ENCODE data around the gene ELMO1. TPM values are rescaled to one million over a fixed set of nuclear protein-coding genes. Genes with fewer than 3 reads are reported as not detected.

Gene ELMO1
- polyA plus RNA-seq, 2 of the 4 experiments (the other 2 are of a cell fraction), result 2.3 to 6.1 TPM

DNA sequence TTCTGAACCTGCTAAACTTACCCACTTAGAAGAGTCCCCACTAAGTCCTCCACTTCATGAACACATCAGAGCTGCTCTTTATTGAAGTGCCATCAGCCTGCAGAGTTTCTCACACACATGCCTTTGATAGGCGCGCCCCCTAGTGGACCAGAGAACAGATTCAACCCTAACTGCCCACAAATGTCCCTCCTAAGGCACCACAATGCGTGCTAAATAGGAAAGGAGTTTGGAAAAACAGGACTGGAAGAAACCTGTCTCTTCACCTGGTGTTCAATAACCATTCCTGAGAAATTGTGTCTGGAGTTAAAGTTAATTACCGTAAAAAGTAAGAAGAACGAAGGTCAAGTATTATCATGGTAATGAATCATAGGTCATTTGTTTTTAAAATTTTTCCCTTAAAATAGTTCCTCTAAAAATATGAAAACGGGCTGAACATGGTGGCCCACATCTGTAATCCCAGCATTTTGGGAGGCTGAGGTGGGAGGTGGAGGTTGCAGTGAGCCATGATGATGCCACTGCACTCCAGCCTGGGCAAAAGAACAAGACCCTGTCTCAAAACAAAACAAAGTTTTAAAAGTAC, 249.7 kb downstream of the ELMO1 start:
- ATAC-seq, result peak; percentile 85 to 95
- Histone ChIP-seq H3K27ac (no peak overlapping the region), H3K4me3 (no peak overlapping the region), H3K9me3 (no peaks in the 10 kb centered on the region), H3K4me1 (peaks cover 5% of the 10 kb centered on the region; the same call in 1 of the 3 replicates), H3K4me2 (no peak overlapping the region)
- POLR2A ChIA-PET, result no interaction called here
- CTCF ChIA-PET, result interaction anchor here (0.5 to 8.2 kb wide), 39 partner anchors 8 to 777 kb away, joined by 3 to 108 read pairs (median 4); no protein-coding TSS in a partner anchor
- DNase-seq (ENCODE audit: low read depth in 1 of 2, low spot score in 1 of 2), result peak; percentile 65 to 76
- TF ChIP-seq, protein P1, sequence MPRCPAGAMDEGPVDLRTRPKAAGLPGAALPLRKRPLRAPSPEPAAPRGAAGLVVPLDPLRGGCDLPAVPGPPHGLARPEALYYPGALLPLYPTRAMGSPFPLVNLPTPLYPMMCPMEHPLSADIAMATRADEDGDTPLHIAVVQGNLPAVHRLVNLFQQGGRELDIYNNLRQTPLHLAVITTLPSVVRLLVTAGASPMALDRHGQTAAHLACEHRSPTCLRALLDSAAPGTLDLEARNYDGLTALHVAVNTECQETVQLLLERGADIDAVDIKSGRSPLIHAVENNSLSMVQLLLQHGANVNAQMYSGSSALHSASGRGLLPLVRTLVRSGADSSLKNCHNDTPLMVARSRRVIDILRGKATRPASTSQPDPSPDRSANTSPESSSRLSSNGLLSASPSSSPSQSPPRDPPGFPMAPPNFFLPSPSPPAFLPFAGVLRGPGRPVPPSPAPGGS (IDR thresholded peaks at IDR 0.05), result no peak
- TF ChIP-seq RAD21 (conservative IDR thresholded peaks at IDR 0.05 in 1 of 2, IDR thresholded peaks at IDR 0.05 in 1 of 2) (peak; percentile 88 to 92), SMC3 (IDR thresholded peaks at IDR 0.05) (peak; percentile 68), SREBF2 (IDR thresholded peaks at IDR 0.05) (no peak)
- TF ChIP-seq, protein P2, sequence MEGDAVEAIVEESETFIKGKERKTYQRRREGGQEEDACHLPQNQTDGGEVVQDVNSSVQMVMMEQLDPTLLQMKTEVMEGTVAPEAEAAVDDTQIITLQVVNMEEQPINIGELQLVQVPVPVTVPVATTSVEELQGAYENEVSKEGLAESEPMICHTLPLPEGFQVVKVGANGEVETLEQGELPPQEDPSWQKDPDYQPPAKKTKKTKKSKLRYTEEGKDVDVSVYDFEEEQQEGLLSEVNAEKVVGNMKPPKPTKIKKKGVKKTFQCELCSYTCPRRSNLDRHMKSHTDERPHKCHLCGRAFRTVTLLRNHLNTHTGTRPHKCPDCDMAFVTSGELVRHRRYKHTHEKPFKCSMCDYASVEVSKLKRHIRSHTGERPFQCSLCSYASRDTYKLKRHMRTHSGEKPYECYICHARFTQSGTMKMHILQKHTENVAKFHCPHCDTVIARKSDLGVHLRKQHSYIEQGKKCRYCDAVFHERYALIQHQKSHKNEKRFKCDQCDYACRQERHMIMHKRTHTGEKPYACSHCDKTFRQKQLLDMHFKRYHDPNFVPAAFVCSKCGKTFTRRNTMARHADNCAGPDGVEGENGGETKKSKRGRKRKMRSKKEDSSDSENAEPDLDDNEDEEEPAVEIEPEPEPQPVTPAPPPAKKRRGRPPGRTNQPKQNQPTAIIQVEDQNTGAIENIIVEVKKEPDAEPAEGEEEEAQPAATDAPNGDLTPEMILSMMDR (IDR thresholded peaks at IDR 0.05), result peak; percentile 91
- 11% methylated on average over 6 of the region's 6 CpGs for WGBS (ENCODE audit: missing lambda C conversion rate)
- no peak for FAIRE-seq

DNA sequence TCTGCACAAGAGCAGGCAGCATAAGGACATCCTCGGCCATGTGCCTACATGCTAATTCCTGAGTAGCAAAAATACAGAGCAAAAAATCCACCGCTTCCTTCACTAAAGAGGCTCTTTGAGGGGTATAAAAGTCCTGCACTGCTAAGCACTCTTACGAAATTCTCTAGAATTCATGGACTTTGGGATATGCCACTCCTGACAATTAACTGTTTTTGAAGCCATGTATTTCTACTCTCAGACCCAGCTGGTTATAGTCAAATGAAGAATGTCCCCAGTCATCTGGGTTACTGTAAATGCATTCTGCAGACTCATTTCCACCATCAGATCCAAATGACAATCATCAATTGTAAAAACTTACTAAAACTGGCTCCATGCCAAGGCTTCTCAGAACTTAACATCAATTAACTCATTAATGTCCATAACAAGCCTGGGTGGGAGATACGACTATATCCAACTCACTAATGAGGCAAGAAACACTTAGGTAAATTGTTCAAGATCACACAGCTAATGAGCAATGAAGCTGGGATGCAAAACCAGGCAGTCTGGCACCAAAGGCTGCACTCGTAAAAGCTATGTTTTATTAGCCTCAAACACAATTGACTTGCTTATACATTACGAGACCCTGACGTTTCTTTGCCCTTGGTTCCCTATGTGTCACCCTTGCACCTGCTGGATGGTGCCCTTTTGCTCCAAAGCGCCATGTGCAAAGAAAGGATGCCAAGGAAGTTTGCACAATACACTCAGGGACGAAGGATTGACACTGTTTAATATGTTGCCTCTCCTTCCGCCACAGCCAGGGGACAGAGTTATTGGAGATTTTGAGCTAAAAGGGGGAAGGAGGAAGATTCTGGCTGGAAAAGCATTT, 250.4 kb downstream of the ELMO1 start:
- CTCF ChIA-PET, result interaction anchor here (0.5 to 8.2 kb wide), 38 partner anchors 9 to 776 kb away, joined by 3 to 108 read pairs (median 4); no protein-coding TSS in a partner anchor
- 64% methylated on average over 10 of the region's 10 CpGs for WGBS (ENCODE audit: missing lambda C conversion rate)

DNA sequence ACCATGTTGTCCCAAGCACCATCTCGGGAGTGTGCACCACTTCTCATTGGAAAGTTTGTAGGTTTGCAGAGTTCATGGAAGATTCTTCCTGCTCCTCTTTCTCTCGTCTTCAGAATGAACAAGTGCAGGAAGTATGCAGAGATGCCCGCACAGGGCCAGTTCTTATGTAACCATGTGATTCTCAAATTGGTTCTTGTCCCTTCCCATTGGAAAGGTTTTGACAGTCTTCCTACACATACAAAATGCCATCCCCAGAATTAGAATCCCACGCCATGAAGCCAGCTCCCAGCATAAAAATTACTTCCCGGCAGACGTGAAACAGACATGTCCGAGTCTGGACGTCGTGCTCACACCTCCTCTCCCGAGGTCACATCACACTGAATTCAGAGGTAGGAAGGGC, 251.6 kb downstream of the ELMO1 start:
- H3K27ac ChIP-seq, result no peak overlapping the region
- H3K9me3 ChIP-seq, result no peaks in the 10 kb centered on the region
- peaks cover 5% of the 10 kb centered on the region; the same call in 1 of the 3 replicates for H3K4me1 ChIP-seq
- no peak for DNase-seq (ENCODE audit: low read depth in 1 of 2, low spot score in 1 of 2)
- ChIA-PET POLR2A (no interaction called here), CTCF (interaction anchor here (0.5 to 8.2 kb wide), 9 partner anchors 12 to 757 kb away, joined by 3 to 108 read pairs (median 5); no protein-coding TSS in a partner anchor)
- H3K4me2 ChIP-seq, result no peak overlapping the region
- no peak for ATAC-seq
- no peak overlapping the region for H3K4me3 ChIP-seq
- WGBS (ENCODE audit: missing lambda C conversion rate), result 76% methylated on average over 10 of the region's 10 CpGs
- no peak for FAIRE-seq
- TF ChIP-seq KDM5A (IDR thresholded peaks at IDR 0.05) (no peak), ESRRA (IDR thresholded peaks at IDR 0.05; ENCODE audit: borderline replicate concordance, low read length) (no peak), EHMT2 (IDR thresholded peaks at IDR 0.05; ENCODE audit: low read depth) (no peak), ZFP36 (IDR thresholded peaks at IDR 0.05; ENCODE audit: borderline replicate concordance, partially characterized antibody) (no peak), CHD4 (IDR thresholded peaks at IDR 0.05; ENCODE audit: borderline replicate concordance) (no peak), MYC (IDR thresholded peaks at IDR 0.05; ENCODE audit: borderline replicate concordance, low read length) (no peak), SMC3 (IDR thresholded peaks at IDR 0.05) (no peak)
- TF ChIP-seq, protein P3, sequence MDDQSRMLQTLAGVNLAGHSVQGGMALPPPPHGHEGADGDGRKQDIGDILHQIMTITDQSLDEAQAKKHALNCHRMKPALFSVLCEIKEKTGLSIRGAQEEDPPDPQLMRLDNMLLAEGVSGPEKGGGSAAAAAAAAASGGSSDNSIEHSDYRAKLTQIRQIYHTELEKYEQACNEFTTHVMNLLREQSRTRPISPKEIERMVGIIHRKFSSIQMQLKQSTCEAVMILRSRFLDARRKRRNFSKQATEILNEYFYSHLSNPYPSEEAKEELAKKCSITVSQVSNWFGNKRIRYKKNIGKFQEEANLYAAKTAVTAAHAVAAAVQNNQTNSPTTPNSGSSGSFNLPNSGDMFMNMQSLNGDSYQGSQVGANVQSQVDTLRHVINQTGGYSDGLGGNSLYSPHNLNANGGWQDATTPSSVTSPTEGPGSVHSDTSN (IDR thresholded peaks at IDR 0.05), result no peak
- TF ChIP-seq, protein P1 (IDR thresholded peaks at IDR 0.05), result no peak
- TF ChIP-seq, protein P4, sequence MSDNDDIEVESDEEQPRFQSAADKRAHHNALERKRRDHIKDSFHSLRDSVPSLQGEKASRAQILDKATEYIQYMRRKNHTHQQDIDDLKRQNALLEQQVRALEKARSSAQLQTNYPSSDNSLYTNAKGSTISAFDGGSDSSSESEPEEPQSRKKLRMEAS (IDR thresholded peaks at IDR 0.05), result no peak
- TF ChIP-seq, protein P2 (IDR thresholded peaks at IDR 0.05), result no peak

More for the DNA sequence above, 250.4 kb downstream of the ELMO1 start:
- H3K9me3 ChIP-seq, result no peaks in the 10 kb centered on the region
- TF ChIP-seq CHD2 (IDR thresholded peaks at IDR 0.05; ENCODE audit: low read length, partially characterized antibody) (no peak), PHF8 (IDR thresholded peaks at IDR 0.05; ENCODE audit: borderline replicate concordance, low read depth) (no peak), FOXS1 (CRISPR knock-in tag; IDR thresholded peaks at IDR 0.05) (no peak), HOXB5 (CRISPR knock-in tag; IDR thresholded peaks at IDR 0.05) (no peak), EP300 (IDR thresholded peaks at IDR 0.05) (no peak), ESRRA (IDR thresholded peaks at IDR 0.05; ENCODE audit: borderline replicate concordance, low read length) (no peak), TP53 (CRISPR knock-in tag; IDR thresholded peaks at IDR 0.05) (no peak), HEYL (CRISPR knock-in tag; IDR thresholded peaks at IDR 0.05) (no peak), RARB (CRISPR knock-in tag; IDR thresholded peaks at IDR 0.05) (no peak), RAD21 (conservative IDR thresholded peaks at IDR 0.05 in 1 of 2, IDR thresholded peaks at IDR 0.05 in 1 of 2) (no peak), ZSCAN20 (CRISPR knock-in tag; IDR thresholded peaks at IDR 0.05) (no peak), ZNF302 (CRISPR knock-in tag; IDR thresholded peaks at IDR 0.05) (no peak), CBX8 (IDR thresholded peaks at IDR 0.05) (no peak), MAZ (IDR thresholded peaks at IDR 0.05; ENCODE audit: borderline replicate concordance, low read depth, low read length) (no peak), ZC3H11A (IDR thresholded peaks at IDR 0.05) (no peak), RFX5 (IDR thresholded peaks at IDR 0.05) (no peak)
- TF ChIP-seq, protein P3 (IDR thresholded peaks at IDR 0.05), result no peak
- no peak overlapping the region for H3K27ac ChIP-seq
- H3K4me1 ChIP-seq, result peaks cover 5% of the 10 kb centered on the region; the same call in 1 of the 3 replicates
- ATAC-seq, result peak; percentile 4 to 26; a peak in 3 of 6 replicates
- H3K4me3 ChIP-seq, result no peak overlapping the region
- POLR2A ChIA-PET, result no interaction called here
- no peak for DNase-seq (ENCODE audit: low read depth in 1 of 2, low spot score in 1 of 2)
- no peak overlapping the region for H3K4me2 ChIP-seq
- no peak for FAIRE-seq

All from A549 (cell line).